ENCODE data around the gene ACCS. TPM values are rescaled to one million over a fixed set of nuclear protein-coding genes. Genes with fewer than 3 reads are reported as not detected.

ACCS gene
- total RNA-seq, 1 donor from 2014 or later, result 7.6 TPM

Other genes with a start within 250 kb of the ACCS start
- gene ALKBH3, start 185.4 kb upstream of the ACCS start, total RNA-seq, result 33.5 TPM
- 19.8 TPM for gene C11orf96, start 123.6 kb upstream of the ACCS start, total RNA-seq
- not detected for gene ACCSL, start 18.3 kb upstream of the ACCS start, total RNA-seq
- gene EXT2, start 29.4 kb downstream of the ACCS start, total RNA-seq, result 79.2 TPM
- 1.1 TPM for gene ALX4, start 243.9 kb downstream of the ACCS start, total RNA-seq